Measurements from ENCODE around the gene YAP1.

DNA sequence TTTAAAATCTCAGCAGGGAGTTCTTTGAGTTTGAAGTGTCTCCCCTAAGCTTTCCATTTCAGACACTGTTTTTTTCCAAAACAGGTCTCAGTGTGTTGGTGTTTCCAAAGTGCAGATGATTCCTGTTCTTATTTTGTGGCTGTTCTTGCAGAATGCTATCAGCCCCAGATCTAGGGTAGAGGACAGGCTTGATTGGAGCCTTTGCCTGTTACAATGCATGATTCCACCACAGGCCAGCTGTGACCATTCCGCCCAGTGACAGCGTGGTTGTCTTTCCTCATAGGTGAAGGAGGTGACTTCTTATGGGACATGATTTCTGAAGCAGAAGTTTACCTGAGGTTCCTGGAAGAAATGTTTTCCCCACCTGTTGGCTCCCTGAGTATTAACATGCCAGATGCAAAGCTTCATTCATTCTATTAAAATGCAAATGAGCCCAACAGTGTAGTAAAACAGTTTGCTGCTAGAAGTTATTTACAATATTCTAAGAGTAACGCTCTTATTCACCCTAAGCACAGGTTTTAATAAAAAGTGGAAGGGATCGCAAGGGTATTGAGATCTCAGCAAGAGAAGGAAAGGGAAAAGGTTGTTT lies 170.1 kb downstream of the YAP1 start:
- TF ChIP-seq BACH2 (CRISPR knock-in tag; IDR thresholded peaks at IDR 0.05; ENCODE audit: borderline replicate concordance), result no peak
- TF ChIP-seq SNAI2 (CRISPR knock-in tag; IDR thresholded peaks at IDR 0.05), result no peak
- no peak for TF ChIP-seq ZFP3 (CRISPR knock-in tag; IDR thresholded peaks at IDR 0.05)

All from SK-N-SH treated with all-trans-retinoic acid at 6 μM for 48 hours (cell line).